Esophagus (tissue), 2 donors: ENCODE data around the gene WDR20. TPM values are rescaled to one million over a fixed set of nuclear protein-coding genes. Genes with fewer than 3 reads are reported as not detected.
"Not testable (repeated sequence)": the region's sequence is repeated elsewhere in the genome, so short reads cannot be mapped to it uniquely, and the experiment has no call there.

Experiments used
- H3K27ac ChIP-seq, 2 donors: one replicate each; pipeline ENCODE4 v1.5.1; 2013; ENCODE audit warnings: low read depth in 2 of 2, mild to moderate bottlenecking in 2 of 2, inconsistent platforms in 1 of 2, low read length in 1 of 2, moderate library complexity in 1 of 2
- H3K27me3 ChIP-seq, 2 donors: one replicate each; pipeline ENCODE4 v1.6.1; 2013; ENCODE audit warnings: low read length in 2 of 2, control low read depth in 1 of 2, mild to moderate bottlenecking in 1 of 2; ENCODE audit not compliant: insufficient read depth in 2 of 2, control insufficient read depth in 1 of 2
- H3K36me3 ChIP-seq, 2 donors: one replicate each; pipeline ENCODE4 v1.6.1; 2013; ENCODE audit warnings: low read length in 1 of 2; ENCODE audit not compliant: control insufficient read depth in 2 of 2, insufficient read depth in 2 of 2
- H3K4me1 ChIP-seq, 2 donors: one replicate each; pipeline ENCODE4 v1.6.1; 2013; ENCODE audit warnings: low read length in 1 of 2; ENCODE audit not compliant: control insufficient read depth in 2 of 2, insufficient read depth in 2 of 2
- H3K4me3 ChIP-seq, 2 donors: one replicate each; pipeline ENCODE4 v1.5.1; 2013; ENCODE audit warnings: low read length in 2 of 2, mild to moderate bottlenecking in 2 of 2, low read depth in 1 of 2, moderate library complexity in 1 of 2
- H3K9me3 ChIP-seq, 2 donors: one replicate each; pipeline ENCODE4 v1.6.1; 2013; ENCODE audit warnings: mild to moderate bottlenecking in 2 of 2, low read depth in 1 of 2, low read length in 1 of 2, moderate library complexity in 1 of 2; ENCODE audit not compliant: control insufficient read depth in 2 of 2, insufficient read depth in 1 of 2
- whole genome bisulfite sequencing, 2 donors: extraction: QIAGEN DNeasy Blood & Tissue Kit; methylation state at CpG; one replicate each; pipeline ENCODE4 v1.1.7; 2013; 5-methylcytosine and 5-hydroxymethylcytosine counted together
- polyA plus RNA-seq, 2 donors: library from polyadenylated mRNA; stranded (reverse); fragments of 200-250 nt; gene quantifications; one replicate each; pipeline ENCODE4 v1.2.3, GENCODE V29; 2013
- donor health status: healthy with polysubstance abuse.
- donor health status: Bipolar disorder and iron deficiency.

WDR20 gene
- polyA plus RNA-seq, 2 donors, result 12.8 to 13.1 TPM

DNA sequence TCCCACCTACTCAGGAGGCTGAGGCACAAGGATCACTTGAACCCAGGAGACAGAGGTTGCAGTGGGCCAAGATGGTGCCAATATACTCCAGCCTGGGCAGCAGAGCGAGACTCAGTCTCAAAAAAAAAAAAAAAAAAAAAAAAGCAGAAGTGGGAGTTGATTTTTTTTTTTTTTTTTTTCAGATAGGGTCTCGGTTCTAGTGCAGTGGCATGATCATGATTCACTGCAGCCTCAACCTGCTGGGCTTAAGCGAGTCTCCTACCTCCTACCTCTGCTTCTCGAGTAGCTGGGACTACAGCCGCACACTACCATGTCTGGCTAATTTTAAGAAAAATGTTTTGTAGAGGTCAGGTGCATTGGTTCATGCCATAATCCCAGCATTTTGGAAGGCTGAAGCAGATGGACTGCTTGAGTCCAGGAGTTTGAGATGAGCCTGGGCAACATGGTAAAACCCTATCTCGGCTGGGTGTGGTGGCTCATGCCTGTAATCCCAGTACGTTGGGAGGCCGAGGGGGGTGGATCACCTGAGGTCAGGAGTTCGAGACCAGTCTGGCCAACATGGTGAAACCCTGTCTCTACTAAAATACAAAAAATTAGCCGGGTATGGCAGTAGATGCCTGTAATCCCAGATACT, 36.5 kb upstream of the WDR20 start:
- Histone ChIP-seq H3K36me3 (no peaks in the 10 kb centered on the region), H3K27me3 (no peaks in the 10 kb centered on the region), H3K4me3 (no peak overlapping the region), H3K9me3 (no peaks in the 10 kb centered on the region), H3K4me1 (no peaks in the 10 kb centered on the region), H3K27ac (no peak overlapping the region)
- 90 to 91% methylated on average over 10 of the region's 10 CpGs for WGBS, 2 donors

DNA sequence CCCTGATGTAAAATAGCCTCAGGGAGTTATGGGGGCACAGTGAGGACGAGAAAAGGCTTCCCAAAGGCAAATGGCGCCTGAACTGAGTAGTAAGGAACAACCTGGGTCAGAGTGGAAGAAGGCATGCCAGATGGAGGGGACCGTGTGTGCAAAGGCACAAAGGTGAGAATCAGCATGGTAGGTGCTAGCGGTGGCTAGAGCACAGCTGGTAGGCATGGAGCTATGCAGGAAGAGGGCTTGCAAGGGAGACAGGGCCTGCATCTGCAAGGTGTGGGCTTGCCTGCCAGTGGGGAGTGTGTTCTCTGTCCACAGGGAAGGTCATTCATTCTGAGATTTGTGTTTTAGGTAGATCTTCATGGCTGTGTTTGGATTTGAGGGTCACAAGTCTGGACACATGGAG, 34.3 kb upstream of the WDR20 start:
- no peak overlapping the region for H3K27ac ChIP-seq
- no peaks in the 10 kb centered on the region for H3K4me1 ChIP-seq
- H3K27me3 ChIP-seq, result no peaks in the 10 kb centered on the region
- no peak overlapping the region for H3K4me3 ChIP-seq
- no peaks in the 10 kb centered on the region for H3K36me3 ChIP-seq
- 79% methylated on average over 4 of the region's 4 CpGs for WGBS, 2 donors
- H3K9me3 ChIP-seq, result peaks cover 0 to 2% of the 10 kb centered on the region in 2 donors

DNA sequence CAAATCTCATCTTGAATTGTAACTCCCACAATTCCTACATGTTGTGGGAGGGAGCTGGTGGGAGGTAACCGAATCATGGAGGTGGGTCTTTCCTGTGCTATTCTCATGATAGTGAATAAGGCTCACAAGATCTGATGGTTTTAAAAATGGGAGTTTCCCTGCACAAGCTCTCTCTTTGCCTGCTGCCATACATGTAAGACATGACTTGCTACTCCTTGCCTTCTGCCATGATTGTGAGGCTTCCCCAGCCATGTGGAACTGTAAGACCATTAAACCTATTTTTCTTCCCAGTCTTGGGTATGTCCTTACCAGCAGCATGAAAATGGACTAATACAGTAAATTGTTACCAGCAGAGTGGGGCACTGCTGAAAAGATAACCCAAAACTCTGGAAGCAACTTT, 30.4 kb upstream of the WDR20 start:
- H3K27me3 ChIP-seq, H3K4me3 ChIP-seq, H3K9me3 ChIP-seq, H3K36me3 ChIP-seq, H3K4me1 ChIP-seq, H3K27ac ChIP-seq: not testable (repeated sequence)
- 86 to 90% methylated on average over 1 of the region's 1 CpG for WGBS, 2 donors

DNA sequence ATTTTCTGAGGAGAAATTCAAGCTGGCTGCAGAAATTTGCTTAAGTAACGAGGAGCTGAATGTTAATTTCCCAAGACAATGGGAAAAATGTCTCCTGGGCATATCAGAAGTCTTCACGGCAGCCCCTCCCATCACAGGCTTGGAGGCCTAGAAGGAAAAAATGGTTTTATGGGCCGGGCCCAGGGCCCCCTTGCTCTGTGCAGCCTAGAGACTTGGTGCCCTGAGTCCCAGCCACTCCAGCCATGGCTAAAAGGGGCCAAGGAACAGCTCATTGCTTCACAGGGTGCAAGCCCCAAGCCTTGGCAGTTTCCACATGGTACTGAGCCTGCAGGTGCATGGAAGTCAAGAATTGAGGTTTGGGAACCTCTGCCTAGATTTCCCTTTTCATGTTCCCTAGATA, 28.6 kb upstream of the WDR20 start:
- Histone ChIP-seq H3K4me3 (no peak overlapping the region), H3K27ac (no peak overlapping the region), H3K4me1 (no peaks in the 10 kb centered on the region), H3K27me3 (no peaks in the 10 kb centered on the region), H3K9me3 (peaks cover 0 to 2% of the 10 kb centered on the region in 2 donors), H3K36me3 (no peaks in the 10 kb centered on the region)
- 91 to 94% methylated on average over 3 of the region's 3 CpGs for WGBS, 2 donors

DNA sequence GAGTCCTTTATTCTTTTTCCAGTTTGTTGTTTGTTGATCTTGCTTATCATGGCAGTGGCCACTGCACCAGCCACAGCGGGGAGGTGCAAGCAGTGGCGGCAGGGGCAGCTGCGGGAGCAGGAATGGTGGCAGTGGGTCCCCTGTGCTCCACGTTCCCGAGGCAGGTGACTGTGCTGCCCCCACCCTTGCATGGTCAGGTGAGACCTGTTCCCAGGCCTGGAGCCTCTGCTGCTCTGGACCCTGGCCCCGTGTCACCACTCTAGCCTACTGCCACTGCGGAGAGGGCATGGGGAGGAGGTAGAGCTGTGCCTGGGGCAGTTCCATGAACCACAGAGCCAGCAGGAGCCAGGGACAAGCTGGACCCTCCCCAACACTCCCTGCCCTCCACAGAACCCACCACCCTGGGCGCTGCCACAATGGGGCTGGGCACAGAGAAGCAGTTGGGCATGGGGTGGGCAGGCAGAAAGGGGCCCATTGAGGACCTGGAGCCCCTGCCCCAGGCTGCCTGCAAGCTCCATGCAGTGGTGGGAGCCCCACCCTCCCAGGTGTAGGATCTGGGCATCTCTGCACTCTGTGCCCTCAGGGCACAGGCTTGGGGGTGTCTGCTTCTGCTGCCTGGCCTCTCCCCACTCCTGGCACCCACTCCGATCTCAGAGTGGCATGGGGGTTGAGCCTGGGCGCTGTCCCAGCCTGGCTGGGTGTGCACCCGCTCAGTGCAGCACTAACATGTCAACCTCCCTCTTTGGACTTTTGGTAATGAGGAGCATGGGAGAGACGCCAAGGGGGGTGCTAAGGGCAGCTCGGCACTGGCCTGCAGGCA, 23.1 kb upstream of the WDR20 start:
- Histone ChIP-seq H3K27me3 (no peaks in the 10 kb centered on the region), H3K9me3 (no peaks in the 10 kb centered on the region), H3K36me3 (no peaks in the 10 kb centered on the region), H3K27ac (no peak overlapping the region), H3K4me1 (no peaks in the 10 kb centered on the region), H3K4me3 (no peak overlapping the region)
- 94% methylated on average over 13 of the region's 13 CpGs for WGBS, 2 donors

DNA sequence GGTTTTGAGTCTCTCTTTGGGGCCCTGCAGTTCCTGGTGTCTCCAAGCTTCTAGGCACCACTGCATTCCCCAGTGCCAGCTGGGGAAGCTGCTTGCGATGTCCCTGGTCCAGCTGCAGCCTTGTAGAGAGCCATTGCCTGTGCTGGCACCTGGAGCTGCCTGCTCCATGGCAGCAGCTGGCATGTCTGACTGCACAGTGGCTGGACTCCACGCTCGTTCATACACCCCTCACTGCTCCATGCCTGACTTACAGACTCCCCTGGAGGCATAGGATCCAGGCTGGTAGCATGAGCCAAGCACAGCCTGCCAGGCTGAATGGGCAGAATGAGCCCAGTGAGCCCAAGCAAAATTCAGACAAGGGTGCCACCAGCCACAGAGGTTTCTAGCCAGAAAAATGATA, 21.8 kb upstream of the WDR20 start:
- Histone ChIP-seq H3K36me3 (no peaks in the 10 kb centered on the region), H3K27me3 (no peaks in the 10 kb centered on the region), H3K9me3 (no peaks in the 10 kb centered on the region), H3K4me3 (no peak overlapping the region), H3K4me1 (no peaks in the 10 kb centered on the region), H3K27ac (no peak overlapping the region)
- WGBS, 2 donors, result 83 to 93% methylated on average over 3 of the region's 3 CpGs

DNA sequence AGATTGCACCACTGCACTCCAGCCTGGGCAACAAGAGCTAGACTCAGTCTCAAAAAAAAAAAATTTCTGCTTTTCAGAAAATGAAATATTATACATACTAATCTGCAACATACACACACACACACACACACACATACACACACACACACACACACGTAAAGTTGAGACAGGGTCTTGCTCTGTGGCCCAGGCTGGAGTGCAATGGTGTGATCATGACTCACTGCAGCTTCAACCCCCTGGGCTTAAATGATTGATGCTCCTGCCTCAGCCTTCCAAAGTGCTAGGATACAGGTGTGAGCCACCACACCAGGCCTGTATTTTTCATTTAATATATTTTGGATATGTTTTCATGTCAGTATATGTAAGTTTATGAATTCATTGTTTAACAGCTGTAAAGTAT, 18.8 kb upstream of the WDR20 start:
- H3K4me3 ChIP-seq, result no peak overlapping the region
- no peaks in the 10 kb centered on the region for H3K4me1 ChIP-seq

DNA sequence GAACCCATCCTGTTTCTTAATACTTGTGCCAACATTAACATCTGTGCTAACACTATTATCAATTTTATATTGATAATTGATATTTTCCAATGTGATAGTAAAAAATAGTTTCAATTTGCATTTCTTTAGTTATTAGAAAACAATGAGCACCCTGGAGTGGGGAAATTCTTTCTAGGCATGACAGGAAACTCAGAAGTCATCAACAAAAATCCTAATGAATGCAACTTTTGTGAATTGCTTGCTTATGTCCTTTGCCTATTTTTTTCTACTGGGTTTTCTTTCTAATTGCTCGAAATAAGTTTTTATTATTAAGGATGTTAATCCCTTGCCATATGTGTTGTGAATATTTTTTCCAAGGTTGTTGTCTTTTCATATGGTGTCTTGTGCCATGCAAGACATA, 18.1 kb upstream of the WDR20 start:
- Histone ChIP-seq H3K9me3 (no peaks in the 10 kb centered on the region), H3K27ac (no peak overlapping the region)
- 79 to 88% methylated on average over 1 of the region's 1 CpG for WGBS, 2 donors

More for the DNA sequence above, 18.8 kb upstream of the WDR20 start:
- Histone ChIP-seq H3K27ac (no peak overlapping the region), H3K9me3 (no peaks in the 10 kb centered on the region), H3K27me3 (no peaks in the 10 kb centered on the region), H3K36me3 (no peaks in the 10 kb centered on the region)
- WGBS, 2 donors, result 78 to 80% methylated on average over 1 of the region's 1 CpG

DNA sequence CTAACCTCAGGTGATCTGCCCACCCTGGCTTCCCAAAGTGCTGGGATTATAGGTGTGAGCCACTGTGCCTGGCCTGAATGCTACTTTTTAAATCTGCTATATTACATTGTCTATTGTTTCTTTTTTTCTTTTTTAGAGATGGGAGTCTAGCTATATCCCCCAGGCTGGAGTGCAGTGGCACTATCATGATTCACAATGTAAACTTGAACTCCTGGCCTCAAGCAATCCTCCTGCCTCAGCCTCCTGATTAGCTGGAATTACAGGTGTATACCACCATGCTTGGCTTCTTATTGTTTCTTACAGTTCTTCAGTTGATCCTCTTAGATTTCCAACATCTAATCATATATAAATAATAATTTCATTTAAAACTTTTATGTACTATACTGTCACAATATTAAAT, 15.3 kb upstream of the WDR20 start:
- H3K27ac ChIP-seq, result no peak overlapping the region

More for the DNA sequence above, 18.1 kb upstream of the WDR20 start:
- no peaks in the 10 kb centered on the region for H3K4me1 ChIP-seq
- H3K27me3 ChIP-seq, result no peaks in the 10 kb centered on the region
- H3K36me3 ChIP-seq, result no peaks in the 10 kb centered on the region
- H3K4me3 ChIP-seq, result no peak overlapping the region

DNA sequence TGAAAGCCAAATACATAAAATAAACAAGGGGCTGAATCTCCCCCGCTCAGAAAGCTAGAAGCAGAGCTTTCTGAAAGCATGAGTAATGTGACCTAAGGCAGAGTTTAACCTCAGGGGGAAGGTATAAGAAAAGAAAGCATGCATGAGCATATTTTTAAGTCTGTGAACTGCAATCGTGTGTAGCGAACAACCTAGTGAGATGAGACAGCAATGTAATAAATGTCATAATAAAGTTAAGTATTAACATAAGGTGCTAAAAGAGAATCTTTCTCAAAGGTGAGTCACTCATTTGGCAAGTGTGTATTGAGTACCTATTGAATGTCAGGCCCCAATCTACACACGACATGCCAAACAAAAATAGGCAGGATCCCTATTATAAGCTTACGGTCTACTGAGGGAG, 14.2 kb upstream of the WDR20 start:
- H3K27me3 ChIP-seq, result no peaks in the 10 kb centered on the region
- no peak overlapping the region for H3K4me3 ChIP-seq
- H3K4me1 ChIP-seq, result no peaks in the 10 kb centered on the region
- WGBS, 2 donors, result 44 to 50% methylated on average over 5 of the region's 5 CpGs
- H3K9me3 ChIP-seq, result no peaks in the 10 kb centered on the region
- no peaks in the 10 kb centered on the region for H3K36me3 ChIP-seq
- H3K27ac ChIP-seq, result no peak overlapping the region

More for the DNA sequence above, 15.3 kb upstream of the WDR20 start:
- Histone ChIP-seq H3K4me3 (no peak overlapping the region), H3K36me3 (no peaks in the 10 kb centered on the region), H3K27me3 (no peaks in the 10 kb centered on the region), H3K9me3 (no peaks in the 10 kb centered on the region), H3K4me1 (no peaks in the 10 kb centered on the region)
